ENCODE data around the gene NCAPD2.
"Not testable (repeated sequence)": the region's sequence is repeated elsewhere in the genome, so short reads cannot be mapped to it uniquely, and the experiment has no call there.

Gene NCAPD2

DNA sequence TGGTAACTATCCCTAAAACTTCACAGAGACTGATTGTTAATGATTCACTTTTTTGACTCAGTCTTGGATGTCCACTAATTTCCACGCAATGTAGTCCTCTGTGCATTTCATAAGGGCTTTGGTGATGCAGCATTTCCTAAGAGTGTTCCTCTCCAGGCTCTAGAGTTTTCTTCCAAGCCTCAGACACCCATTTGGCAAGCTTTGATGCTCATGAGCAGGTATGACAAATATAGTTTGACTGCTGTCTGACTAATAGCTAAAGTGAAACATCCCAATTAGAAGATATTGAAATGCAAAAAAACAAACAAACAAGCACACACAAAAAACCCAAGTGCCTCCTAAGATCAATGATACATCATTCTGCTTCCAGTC lies 21.9 kb upstream of the NCAPD2 start:
- Histone ChIP-seq H3K27me3 (ENCODE audit: insufficient read depth, insufficient read length) (no peaks in the 10 kb centered on the region), H3K4me1 (ENCODE audit: insufficient read depth, insufficient read length) (peaks cover 7% of the 10 kb centered on the region), H3K9ac (ENCODE audit: insufficient read length, low read depth) (no peak overlapping the region), H3K36me3 (ENCODE audit: insufficient read depth, insufficient read length, low read length) (peaks cover 18% of the 10 kb centered on the region), H3K9me3 (ENCODE audit: insufficient read depth, low read length) (peaks cover 25% of the 10 kb centered on the region), H3K4me3 (ENCODE audit: insufficient read length, low read depth) (no peak overlapping the region)
- TF ChIP-seq SUZ12 (IDR thresholded peaks at IDR 0.05; ENCODE audit: extremely low read depth, insufficient read depth, insufficient read length) (no peak), YY1 (IDR thresholded peaks at IDR 0.05; ENCODE audit: insufficient read depth, insufficient read length) (no peak), ZNF274 (IDR thresholded peaks at IDR 0.05; ENCODE audit: low read depth, low read length) (no peak)
- DNase-seq (ENCODE audit: low read depth, low spot score), result no peak

DNA sequence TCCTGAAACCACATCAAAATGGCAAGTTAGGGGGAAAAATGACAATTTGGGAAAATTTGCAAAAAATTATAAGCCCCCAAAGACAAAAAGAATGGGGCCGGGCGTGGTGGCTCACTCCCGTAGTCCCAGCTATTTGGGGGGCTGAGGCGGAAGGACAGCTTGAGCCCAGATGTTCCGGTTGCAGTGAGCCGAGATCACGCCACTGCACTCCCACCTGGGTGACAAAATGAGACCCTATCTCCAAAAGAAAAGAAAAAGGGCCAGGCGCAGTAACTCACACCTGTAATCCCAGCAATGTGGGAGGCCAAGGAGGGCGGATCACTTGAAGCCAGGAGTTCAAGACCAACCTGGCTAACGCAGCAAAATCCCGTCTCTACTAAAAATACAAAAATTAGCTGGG lies 21.4 kb upstream of the NCAPD2 start:
- no peak overlapping the region for H3K9ac ChIP-seq (ENCODE audit: insufficient read length, low read depth)
- DNase-seq (ENCODE audit: low read depth, low spot score), result no peak
- no peak for TF ChIP-seq SUZ12 (IDR thresholded peaks at IDR 0.05; ENCODE audit: extremely low read depth, insufficient read depth, insufficient read length)
- no peak for TF ChIP-seq YY1 (IDR thresholded peaks at IDR 0.05; ENCODE audit: insufficient read depth, insufficient read length)
- no peak for TF ChIP-seq ZNF274 (IDR thresholded peaks at IDR 0.05; ENCODE audit: low read depth, low read length)

DNA sequence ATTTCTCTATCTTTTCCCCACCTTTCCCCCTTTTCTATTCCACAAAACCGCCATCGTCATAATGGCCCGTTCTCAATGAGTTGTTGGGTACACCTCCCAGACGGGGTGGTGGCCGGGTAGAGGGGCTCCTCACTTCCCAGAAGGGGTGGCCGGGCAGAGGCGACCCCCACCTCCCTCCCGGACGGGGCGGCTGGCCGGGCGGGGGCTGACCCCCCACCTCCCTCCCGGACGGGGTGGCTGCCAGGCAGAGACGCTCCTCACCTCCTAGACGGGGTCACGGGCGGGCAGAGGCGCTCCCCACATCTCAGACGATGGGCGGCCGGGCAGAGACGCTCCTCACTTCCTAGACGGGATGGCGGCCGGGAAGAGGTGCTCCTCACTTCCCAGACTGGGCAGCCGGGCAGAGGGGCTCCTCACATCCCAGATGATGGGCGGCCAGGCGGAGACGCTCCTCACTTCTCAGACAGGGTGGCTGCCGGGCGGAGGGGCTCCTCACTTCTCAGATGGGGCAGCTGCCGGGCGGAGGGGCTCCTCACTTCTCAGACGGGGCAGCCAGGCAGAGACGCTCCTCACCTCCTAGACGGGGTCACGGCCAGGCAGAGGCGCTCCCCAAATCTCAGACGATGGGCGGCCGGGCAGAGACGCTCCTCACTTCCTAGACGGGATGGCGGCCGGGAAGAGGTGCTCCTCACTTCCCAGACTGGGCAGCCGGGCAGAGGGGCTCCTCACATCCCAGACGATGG lies 18.5 kb upstream of the NCAPD2 start:
- H3K36me3 ChIP-seq (ENCODE audit: insufficient read depth, insufficient read length, low read length); H3K27me3 ChIP-seq (ENCODE audit: insufficient read depth, insufficient read length); H3K9ac ChIP-seq (ENCODE audit: insufficient read length, low read depth); H3K4me3 ChIP-seq (ENCODE audit: insufficient read length, low read depth); DNase-seq (ENCODE audit: low read depth, low spot score); H3K4me1 ChIP-seq (ENCODE audit: insufficient read depth, insufficient read length): not testable (repeated sequence)
- H3K9me3 ChIP-seq (ENCODE audit: insufficient read depth, low read length), result peaks cover 19% of the 10 kb centered on the region

More for the DNA sequence above, 21.4 kb upstream of the NCAPD2 start:
- Histone ChIP-seq H3K27me3 (ENCODE audit: insufficient read depth, insufficient read length) (no peaks in the 10 kb centered on the region), H3K4me1 (ENCODE audit: insufficient read depth, insufficient read length) (peaks cover 7% of the 10 kb centered on the region), H3K9me3 (ENCODE audit: insufficient read depth, low read length) (peaks cover 28% of the 10 kb centered on the region), H3K36me3 (ENCODE audit: insufficient read depth, insufficient read length, low read length) (peaks cover 17% of the 10 kb centered on the region), H3K4me3 (ENCODE audit: insufficient read length, low read depth) (no peak overlapping the region)

DNA sequence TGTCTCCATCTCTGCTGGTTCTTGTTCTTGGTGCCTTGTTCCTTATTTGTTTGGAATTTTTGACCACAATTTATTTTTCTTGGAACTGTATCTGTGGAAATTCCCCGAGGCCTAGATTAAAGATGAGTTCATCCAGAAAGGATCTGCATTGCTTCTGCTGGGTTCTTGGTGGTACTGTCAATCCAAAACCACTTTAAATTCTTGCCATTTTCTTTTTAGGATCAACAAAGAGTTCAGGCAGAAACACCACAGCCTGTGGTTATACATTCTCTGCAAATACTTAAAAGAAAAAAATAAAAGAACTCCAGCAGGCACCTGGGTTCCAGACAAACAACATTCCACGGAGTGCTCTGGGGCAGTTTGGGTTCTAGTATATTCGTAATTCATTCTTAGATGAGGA lies 17.4 kb upstream of the NCAPD2 start:
- no peak overlapping the region for H3K9ac ChIP-seq (ENCODE audit: insufficient read length, low read depth)
- no peak for DNase-seq (ENCODE audit: low read depth, low spot score)
- H3K36me3 ChIP-seq (ENCODE audit: insufficient read depth, insufficient read length, low read length), result no peaks in the 10 kb centered on the region
- peaks cover 19% of the 10 kb centered on the region for H3K9me3 ChIP-seq (ENCODE audit: insufficient read depth, low read length)
- H3K27me3 ChIP-seq (ENCODE audit: insufficient read depth, insufficient read length), result no peaks in the 10 kb centered on the region
- no peaks in the 10 kb centered on the region for H3K4me1 ChIP-seq (ENCODE audit: insufficient read depth, insufficient read length)
- no peak for TF ChIP-seq ZNF274 (IDR thresholded peaks at IDR 0.05; ENCODE audit: low read depth, low read length)
- TF ChIP-seq YY1 (IDR thresholded peaks at IDR 0.05; ENCODE audit: insufficient read depth, insufficient read length), result no peak
- no peak for TF ChIP-seq SUZ12 (IDR thresholded peaks at IDR 0.05; ENCODE audit: extremely low read depth, insufficient read depth, insufficient read length)
- H3K4me3 ChIP-seq (ENCODE audit: insufficient read length, low read depth), result no peak overlapping the region

DNA sequence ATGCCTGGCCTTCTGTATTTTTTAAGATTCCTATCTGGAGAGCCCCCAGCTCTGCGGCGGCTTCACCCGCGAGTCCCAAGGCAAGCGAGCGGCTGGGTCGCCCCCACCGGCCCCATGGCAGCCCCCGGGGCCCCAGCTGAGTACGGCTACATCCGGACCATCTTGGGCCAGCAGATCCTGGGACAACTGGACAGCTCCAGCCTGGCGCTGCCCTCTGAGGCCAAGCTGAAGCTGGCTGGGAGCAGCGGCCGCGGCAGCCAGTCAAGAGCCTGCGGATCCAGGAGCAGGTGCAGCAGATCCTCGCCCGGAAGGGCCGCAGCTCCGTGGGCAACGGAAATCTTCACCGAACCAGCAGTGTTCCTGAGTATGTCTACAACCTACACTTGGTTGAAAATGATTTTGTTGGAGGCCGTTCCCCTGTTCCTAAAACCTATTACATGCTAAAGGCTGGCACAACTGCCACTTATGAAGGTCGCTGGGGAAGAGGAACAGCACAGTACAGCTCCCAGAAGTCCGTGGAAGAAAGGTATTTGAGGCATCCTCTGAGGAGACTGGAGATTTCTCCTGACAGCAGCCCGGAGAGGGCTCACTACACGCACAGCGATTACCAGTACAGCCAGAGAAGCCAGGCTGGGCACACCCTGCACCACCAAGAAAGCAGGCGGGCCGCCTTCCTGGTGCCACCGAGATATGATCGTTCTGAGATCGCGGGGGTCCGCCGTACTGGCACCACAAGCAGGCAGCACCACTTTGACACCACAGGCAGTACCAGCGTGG lies 16.1 kb upstream of the NCAPD2 start:
- not testable (repeated sequence) for H3K9ac ChIP-seq (ENCODE audit: insufficient read length, low read depth); H3K27me3 ChIP-seq (ENCODE audit: insufficient read depth, insufficient read length); H3K4me3 ChIP-seq (ENCODE audit: insufficient read length, low read depth); DNase-seq (ENCODE audit: low read depth, low spot score); H3K36me3 ChIP-seq (ENCODE audit: insufficient read depth, insufficient read length, low read length); H3K4me1 ChIP-seq (ENCODE audit: insufficient read depth, insufficient read length)
- peaks cover 19% of the 10 kb centered on the region for H3K9me3 ChIP-seq (ENCODE audit: insufficient read depth, low read length)

DNA sequence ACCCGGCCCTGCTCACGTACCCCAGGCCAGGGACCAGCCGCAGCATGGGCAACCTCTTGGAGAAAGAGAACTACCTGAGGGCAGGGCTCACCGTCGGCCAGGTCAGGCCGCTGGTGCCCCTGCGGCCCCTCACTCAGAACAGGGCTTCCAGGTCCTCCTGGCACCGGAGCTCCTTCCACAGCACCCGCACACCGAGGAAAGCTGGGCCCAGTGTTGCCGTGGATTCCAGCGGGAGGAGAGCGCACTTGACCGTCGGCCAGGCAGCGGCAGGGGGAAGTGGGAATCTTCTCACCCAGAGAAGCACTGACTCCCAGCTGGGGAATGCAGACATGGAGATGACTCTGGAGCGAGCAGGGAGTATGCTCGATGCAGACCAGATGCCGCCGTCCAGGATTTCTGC lies 15.5 kb upstream of the NCAPD2 start:
- TF ChIP-seq SUZ12 (IDR thresholded peaks at IDR 0.05; ENCODE audit: extremely low read depth, insufficient read depth, insufficient read length) (no peak), YY1 (IDR thresholded peaks at IDR 0.05; ENCODE audit: insufficient read depth, insufficient read length) (no peak), ZNF274 (IDR thresholded peaks at IDR 0.05; ENCODE audit: low read depth, low read length) (no peak)
- no peak for DNase-seq (ENCODE audit: low read depth, low spot score)
- H3K9ac ChIP-seq (ENCODE audit: insufficient read length, low read depth), result no peak overlapping the region

DNA sequence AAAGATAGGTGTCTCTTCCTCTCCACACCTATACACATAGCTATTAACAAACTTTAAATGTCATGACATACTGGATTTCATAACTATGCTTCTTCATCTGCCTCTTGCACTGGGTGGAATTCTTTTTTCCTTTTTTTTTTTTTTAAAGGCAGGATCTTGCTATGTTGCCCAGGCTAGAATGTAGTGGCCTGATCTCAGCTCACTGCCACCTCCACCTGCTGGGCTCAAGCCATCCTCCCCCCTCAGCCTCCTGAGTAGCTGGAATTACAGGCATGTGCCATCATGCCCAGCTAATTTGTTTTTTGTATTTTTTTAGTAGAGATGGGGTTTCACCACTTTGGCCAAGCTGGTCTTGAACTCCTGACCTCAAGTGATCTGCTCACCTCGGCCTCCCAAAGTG lies 5.7 kb upstream of the NCAPD2 start:
- H3K9ac ChIP-seq (ENCODE audit: insufficient read length, low read depth), result no peak overlapping the region
- no peaks in the 10 kb centered on the region for H3K27me3 ChIP-seq (ENCODE audit: insufficient read depth, insufficient read length)
- no peaks in the 10 kb centered on the region for H3K9me3 ChIP-seq (ENCODE audit: insufficient read depth, low read length)
- no peak for TF ChIP-seq ZNF274 (IDR thresholded peaks at IDR 0.05; ENCODE audit: low read depth, low read length)
- no peak for TF ChIP-seq YY1 (IDR thresholded peaks at IDR 0.05; ENCODE audit: insufficient read depth, insufficient read length)
- no peak for TF ChIP-seq SUZ12 (IDR thresholded peaks at IDR 0.05; ENCODE audit: extremely low read depth, insufficient read depth, insufficient read length)
- H3K4me3 ChIP-seq (ENCODE audit: insufficient read length, low read depth), result no peak overlapping the region
- H3K36me3 ChIP-seq (ENCODE audit: insufficient read depth, insufficient read length, low read length), result peaks cover 26% of the 10 kb centered on the region
- H3K4me1 ChIP-seq (ENCODE audit: insufficient read depth, insufficient read length), result peaks cover 3% of the 10 kb centered on the region
- no peak for DNase-seq (ENCODE audit: low read depth, low spot score)

More for the DNA sequence above, 15.5 kb upstream of the NCAPD2 start:
- Histone ChIP-seq H3K36me3 (ENCODE audit: insufficient read depth, insufficient read length, low read length) (no peaks in the 10 kb centered on the region), H3K4me1 (ENCODE audit: insufficient read depth, insufficient read length) (no peaks in the 10 kb centered on the region), H3K4me3 (ENCODE audit: insufficient read length, low read depth) (no peak overlapping the region), H3K9me3 (ENCODE audit: insufficient read depth, low read length) (peaks cover 19% of the 10 kb centered on the region), H3K27me3 (ENCODE audit: insufficient read depth, insufficient read length) (no peaks in the 10 kb centered on the region)

Measured in NT2/D1 (cell line).